CD4-positive, alpha-beta T cell treated with Interferon alpha-2 for 1 hour (primary cell): ENCODE data around the gene ANXA1.

Source experiments
- DNase-seq, 2 donors: peaks; one replicate each; pipeline ENCODE4 v3.0.0-alpha.2; 2020 to 2022

Gene ANXA1

DNA sequence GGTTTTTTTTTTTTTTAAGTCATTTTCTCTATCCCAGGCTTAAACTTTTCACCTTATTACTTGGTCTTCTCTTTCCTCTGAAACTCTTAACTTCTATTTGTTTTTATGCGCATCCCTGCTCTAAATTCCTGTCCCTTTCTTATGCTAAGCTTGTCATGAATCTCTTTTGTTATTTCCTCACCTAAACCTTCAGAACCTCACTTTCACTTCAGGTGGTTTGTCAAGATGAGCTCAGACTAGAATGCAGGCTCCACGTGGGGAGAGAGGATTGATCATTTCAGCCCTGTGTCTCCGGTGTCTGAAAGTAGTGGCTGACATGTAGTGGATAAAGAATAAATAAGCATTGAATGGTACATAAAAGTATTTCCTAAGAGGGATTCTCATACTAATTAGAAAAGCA lies 63.6 kb downstream of the ANXA1 start:
- no peak for DNase-seq

DNA sequence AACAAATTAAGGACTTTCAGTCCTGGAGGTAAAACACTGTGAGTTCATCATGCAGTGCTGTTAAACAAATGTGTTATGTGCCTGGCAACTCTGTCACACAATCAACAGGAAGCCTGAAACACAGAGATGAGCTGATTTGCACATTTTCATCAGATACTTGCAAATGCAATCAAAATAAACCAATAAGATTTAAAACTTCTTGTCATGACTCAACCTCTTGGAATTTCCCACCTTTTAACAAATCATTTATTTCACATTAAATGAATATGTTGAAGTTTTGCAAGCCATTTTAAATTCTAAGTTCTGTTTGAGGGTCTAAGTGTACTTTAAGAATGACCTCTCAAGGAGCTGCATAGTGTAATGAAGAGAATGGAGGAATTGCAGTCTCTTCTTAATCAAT lies 64.4 kb downstream of the ANXA1 start:
- DNase-seq: no peak
